ENCODE results near the gene SBF2.

DNA sequence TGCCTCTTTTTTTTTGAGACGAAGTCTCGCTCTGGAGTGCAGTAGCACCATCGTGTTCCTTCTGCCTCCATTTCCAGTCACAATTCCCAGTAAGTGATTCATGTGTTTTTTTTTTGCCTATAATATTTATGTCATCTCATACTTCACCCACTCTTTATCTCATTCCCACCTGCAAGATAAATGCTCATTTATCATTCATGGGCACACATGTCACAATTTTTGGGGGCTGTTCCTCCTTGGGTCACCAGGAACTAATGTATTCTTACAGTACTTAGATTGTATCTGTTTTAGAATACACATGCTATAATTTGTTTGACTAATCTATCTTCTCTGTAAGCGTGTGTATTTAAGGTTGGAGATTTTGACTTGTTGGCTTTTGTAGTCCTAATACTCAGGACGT, 407.4 kb downstream of the SBF2 start:
- TF ChIP-seq, protein P1, sequence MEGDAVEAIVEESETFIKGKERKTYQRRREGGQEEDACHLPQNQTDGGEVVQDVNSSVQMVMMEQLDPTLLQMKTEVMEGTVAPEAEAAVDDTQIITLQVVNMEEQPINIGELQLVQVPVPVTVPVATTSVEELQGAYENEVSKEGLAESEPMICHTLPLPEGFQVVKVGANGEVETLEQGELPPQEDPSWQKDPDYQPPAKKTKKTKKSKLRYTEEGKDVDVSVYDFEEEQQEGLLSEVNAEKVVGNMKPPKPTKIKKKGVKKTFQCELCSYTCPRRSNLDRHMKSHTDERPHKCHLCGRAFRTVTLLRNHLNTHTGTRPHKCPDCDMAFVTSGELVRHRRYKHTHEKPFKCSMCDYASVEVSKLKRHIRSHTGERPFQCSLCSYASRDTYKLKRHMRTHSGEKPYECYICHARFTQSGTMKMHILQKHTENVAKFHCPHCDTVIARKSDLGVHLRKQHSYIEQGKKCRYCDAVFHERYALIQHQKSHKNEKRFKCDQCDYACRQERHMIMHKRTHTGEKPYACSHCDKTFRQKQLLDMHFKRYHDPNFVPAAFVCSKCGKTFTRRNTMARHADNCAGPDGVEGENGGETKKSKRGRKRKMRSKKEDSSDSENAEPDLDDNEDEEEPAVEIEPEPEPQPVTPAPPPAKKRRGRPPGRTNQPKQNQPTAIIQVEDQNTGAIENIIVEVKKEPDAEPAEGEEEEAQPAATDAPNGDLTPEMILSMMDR (IDR thresholded peaks at IDR 0.05; ENCODE audit: low read length): no peak
- TF ChIP-seq EZH2phosphoT487 (IDR thresholded peaks at IDR 0.05; ENCODE audit: low read length): no peak
